Measurements from ENCODE around the gene ZBTB20.
"Not testable (repeated sequence)": the region's sequence is repeated elsewhere in the genome, so short reads cannot be mapped to it uniquely, and the experiment has no call there.

ZBTB20 gene

GRCh38 chr3:115146418-115147328, at the start of gene ZBTB20:
Gene ZBTB20 (minus strand): TSS chr3:115147288.
- DNase-seq = peak; percentile 86

- DNase-seq = no peak
Observed at GRCh38 chr3:115194476-115194875, 47.4 kb upstream of the ZBTB20 start.

- peak; percentile 28 for DNase-seq
Observed at GRCh38 chr3:115190747-115191146, 43.7 kb upstream of the ZBTB20 start.

DNA sequence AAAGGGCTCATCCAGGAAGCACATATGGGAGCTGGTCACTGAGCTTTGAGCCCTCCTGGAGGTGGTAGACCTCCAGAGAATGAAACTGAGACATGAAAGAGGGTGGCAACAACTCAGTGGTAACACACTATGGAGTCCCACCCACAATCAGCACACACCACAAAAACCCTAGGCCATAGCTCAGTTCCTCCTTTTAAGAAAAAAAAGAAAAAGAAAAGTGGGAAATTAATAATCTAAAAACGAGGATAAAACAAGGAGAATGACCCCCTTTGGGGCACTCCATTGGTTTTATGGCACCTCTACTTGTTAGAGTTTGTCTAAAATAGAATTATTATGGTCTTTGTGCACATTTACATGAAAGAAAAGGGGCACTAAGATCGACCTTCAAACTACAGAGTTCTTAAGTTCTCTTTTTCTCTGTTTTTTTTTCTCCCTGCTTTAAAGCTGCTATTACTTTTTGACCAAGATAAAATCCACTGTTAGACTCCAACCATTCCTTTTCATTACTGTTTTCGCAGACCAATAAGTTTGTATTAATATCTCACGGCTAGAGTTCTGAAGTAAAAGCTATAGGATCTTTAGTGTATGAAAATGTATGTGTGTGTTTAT, 40.2 kb upstream of the ZBTB20 start:
- DNase-seq = peak; percentile 41

DNA sequence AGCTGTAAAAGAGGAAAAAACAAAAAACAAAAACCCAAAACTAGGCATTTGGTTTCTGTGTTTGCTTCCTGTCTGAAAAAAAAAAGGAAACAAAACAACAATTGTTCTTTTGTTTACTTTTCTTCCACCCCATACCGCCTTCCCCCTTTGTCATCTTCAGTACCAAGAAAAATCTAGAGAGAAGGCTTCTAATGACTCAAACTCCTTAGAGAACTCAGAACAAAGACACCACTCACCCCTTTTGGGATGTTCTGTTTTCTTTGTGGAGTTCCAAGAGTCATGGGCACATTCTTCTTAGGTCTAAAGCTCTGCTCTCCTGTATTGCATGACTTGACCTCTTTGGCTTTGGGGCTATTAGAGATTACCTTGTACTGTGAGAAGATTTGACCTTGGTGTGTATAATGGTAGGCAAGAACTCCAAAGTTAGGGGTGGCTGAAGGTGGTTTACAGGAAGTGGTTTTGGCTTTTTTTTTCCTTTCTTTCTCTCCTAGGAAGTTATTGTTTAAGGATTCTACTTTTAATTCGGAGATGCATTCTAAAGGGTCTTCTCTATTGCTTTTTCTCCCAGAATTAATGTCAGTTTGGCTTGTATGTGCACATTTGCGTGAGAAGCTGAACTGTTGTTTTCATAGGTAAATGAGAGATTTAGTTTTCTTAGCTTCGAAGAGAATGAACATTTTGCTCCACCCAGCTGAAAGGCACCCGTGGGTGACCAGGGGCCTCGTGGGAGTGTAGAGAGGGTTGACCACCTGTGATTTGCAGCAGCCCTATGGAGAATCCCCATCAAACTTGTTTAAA, 39.5 kb upstream of the ZBTB20 start:
- DNase-seq = no peak

GRCh38 chr3:115184859-115185572, 37.9 kb upstream of the ZBTB20 start:
- DNase-seq = not testable (repeated sequence)

DNA sequence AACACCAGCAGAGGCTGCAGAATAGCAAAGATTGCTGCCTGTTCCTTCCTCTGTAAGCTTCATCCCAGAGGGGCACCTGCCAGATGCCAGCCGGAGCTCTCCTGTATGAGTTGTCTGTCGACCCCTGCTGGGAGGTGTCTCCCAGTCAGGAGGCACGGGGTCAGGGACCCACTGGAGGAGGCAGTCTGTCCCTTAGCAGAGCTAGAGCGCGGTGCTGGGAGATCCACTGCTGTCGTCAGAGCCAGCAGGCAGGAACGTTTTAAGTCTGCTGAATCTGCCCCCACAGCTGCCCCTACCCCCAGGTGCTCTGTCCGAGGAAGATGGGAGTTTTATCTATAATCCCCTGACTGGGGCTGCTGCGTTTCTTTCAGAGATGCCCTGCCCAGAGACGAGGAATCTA, 31.8 kb upstream of the ZBTB20 start:
- not testable (repeated sequence) for DNase-seq

DNA sequence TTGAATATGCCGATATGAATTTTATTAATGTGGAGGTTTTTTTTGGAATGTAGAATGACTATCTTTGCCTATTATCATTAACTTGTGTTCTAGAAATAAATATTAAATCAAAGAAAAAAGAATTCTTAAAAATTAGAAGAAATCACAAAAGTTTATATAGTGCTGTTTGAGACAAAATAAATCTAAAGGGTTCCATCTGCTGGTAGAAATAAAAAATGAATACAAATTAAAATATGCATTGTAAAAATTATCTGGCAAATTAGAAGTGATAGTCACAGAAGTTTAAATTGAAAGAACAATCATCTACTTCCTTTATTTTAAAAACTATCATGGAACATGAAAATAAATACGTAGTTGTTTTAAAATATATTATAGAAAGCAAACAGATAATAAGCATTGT, 22.7 kb upstream of the ZBTB20 start:
- DNase-seq = peak; percentile 56

DNA sequence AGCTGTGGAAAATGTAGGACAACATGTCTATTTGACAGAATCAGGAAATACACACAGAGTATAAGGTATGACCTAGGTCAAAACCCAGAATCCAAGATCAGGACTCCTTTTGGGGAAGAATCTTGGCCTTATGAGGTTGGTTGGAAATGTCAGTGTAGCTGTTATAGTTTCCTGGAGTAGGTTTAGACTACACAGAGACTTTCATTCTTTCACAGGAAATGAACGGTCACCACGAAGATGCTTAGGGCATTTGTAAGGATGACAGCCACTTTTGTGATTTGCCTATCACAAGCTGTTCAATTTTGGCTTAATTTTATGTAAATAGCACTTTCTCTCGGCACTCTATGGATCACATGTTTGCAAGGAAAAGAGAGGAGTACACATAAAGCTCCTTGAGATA, 18.6 kb upstream of the ZBTB20 start:
- DNase-seq = no peak

DNA sequence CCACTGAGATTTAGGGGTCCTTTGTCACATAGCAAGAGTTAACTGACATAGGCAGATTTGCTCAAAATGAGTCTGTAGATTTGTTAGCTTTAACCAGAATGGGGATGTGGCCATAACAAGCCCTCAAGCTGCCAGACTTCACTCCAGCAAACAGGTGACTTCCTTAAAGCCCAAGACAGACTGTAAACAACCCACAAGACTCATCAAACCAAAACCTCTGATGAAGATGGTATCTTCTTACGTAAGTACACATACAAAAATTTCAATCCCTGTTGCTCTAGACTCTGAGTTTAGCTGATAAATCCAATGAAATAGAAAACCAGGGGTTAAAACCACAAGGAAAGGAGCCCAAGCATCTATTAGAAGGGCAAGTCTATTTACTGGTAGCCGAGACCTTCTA, 18.2 kb upstream of the ZBTB20 start:
- DNase-seq = no peak

- DNase-seq = peak; percentile 19
Observed at GRCh38 chr3:115164374-115165221, 17.5 kb upstream of the ZBTB20 start.

DNA sequence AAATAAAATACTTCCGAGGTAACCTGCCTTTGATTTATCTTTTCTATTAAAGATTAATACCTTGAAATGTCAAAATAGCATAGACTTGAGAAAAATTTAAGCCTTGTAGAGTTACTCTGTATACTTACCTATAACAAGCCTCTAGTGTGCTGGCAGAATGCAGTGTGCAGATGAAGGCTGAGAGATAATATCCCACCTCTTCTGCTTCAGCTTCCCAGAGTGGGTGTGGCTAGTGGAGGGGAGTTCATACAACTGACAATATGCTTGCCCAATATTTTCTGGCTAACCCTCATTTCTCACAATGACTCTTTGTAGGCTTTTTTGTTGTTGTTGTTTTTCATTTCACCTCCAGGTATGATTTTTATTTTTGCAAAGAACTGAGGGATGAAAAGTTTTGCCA, 15.7 kb upstream of the ZBTB20 start:
- DNase-seq = peak; percentile 65

GRCh38 chr3:115161866-115162265, 14.8 kb upstream of the ZBTB20 start:
- DNase-seq = no peak

- no peak for DNase-seq
Observed at GRCh38 chr3:115161168-115161834, 14.2 kb upstream of the ZBTB20 start.

- DNase-seq = no peak
Observed at GRCh38 chr3:115160295-115160694, 13.2 kb upstream of the ZBTB20 start.

GRCh38 chr3:115156046-115156654, 9.1 kb upstream of the ZBTB20 start:
- DNase-seq = no peak

DNA sequence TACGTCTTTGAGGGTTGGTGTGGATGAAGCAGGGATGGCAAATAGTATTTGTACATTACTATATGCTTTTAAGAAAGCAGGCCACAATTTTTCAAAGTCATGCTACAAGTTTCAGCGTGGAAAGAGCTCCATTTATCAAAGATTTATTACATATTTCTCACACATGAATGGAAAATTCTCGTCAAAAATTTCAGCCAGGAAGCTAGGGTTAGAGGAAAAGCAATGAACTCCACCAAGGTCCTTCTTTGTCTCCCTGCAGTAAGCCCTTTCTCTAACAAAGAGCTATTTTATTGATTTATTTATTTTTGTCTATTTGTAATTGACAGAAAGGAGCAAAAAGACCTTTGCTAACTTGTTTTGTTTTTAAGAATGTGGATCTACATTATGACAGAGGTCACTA, 7.5 kb upstream of the ZBTB20 start:
- DNase-seq = no peak

DNA sequence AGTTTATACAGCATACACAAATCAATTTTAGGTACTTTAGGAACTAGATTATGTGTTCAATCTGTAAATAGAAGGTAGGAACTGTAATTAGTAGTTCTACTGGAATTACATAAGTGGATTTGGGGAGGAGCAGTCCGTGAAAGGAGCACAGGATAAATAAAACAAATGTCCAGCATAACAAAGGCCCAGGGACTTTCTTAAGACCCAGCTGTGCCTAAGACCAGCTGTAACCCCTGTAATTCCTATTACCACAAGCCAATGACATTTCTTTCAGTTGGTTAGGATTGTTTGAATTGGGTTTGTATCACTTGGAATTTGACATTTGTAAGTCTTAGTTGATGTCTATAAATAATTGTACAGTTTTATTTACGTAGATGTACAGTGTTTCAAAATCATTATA, 4.8 kb upstream of the ZBTB20 start:
- DNase-seq = no peak

- no peak for DNase-seq
Observed at GRCh38 chr3:115148142-115148790, 1.2 kb upstream of the ZBTB20 start.
